GM06990 (cell line): ENCODE measurements around the gene IL1R2.

Experiments used
- DNase-seq: peaks from one replicate; pipeline ENCODE4 v3.0.0-alpha.2; 2011; ENCODE audit not compliant: insufficient read length; ENCODE audit errors: extremely low read depth
- H3K27me3 ChIP-seq: replicated peaks from 2 replicates; pipeline ENCODE4 v1.6.0; 2011; ENCODE audit warnings: low read length; ENCODE audit not compliant: control insufficient read depth, insufficient read depth
- H3K36me3 ChIP-seq: 2 replicates; pipeline ENCODE4 v1.5.1; 2011; ENCODE audit warnings: low read length; ENCODE audit not compliant: control insufficient read depth, insufficient read depth
- H3K4me3 ChIP-seq: replicated peaks from 2 replicates; pipeline ENCODE4 v1.5.1; 2011; ENCODE audit warnings: low read depth, mild to moderate bottlenecking, control low read depth, low read length
- CTCF ChIP-seq: IDR thresholded peaks from 2 replicates; pipeline ENCODE4 v1.5.1; 2011; ENCODE audit warnings: low read length, control low read depth, mild to moderate bottlenecking, inconsistent platforms; ENCODE audit not compliant: insufficient read depth, poor library complexity, severe bottlenecking

The IL1R2 gene

GRCh38 chr2:101976891-101977290 lies 14.9 kb upstream of the IL1R2 start:
- DNase-seq = no peak
- H3K36me3 ChIP-seq = no peaks in the 10 kb centered on the region
- H3K27me3 ChIP-seq = no peaks in the 10 kb centered on the region
- no peak for TF ChIP-seq CTCF
- H3K4me3 ChIP-seq = no peak overlapping the region

GRCh38 chr2:101980368-101980767 lies 11.4 kb upstream of the IL1R2 start:
- Histone ChIP-seq H3K27me3 (no peaks in the 10 kb centered on the region), H3K4me3 (no peak overlapping the region), H3K36me3 (no peaks in the 10 kb centered on the region)
- TF ChIP-seq CTCF = no peak
- no peak for DNase-seq

GRCh38 chr2:101981066-101981465 lies 10.7 kb upstream of the IL1R2 start:
- DNase-seq = no peak
- Histone ChIP-seq H3K4me3 (no peak overlapping the region), H3K36me3 (no peaks in the 10 kb centered on the region), H3K27me3 (no peaks in the 10 kb centered on the region)
- TF ChIP-seq CTCF = no peak

GRCh38 chr2:101981504-101981903 lies 10.3 kb upstream of the IL1R2 start:
- H3K27me3 ChIP-seq = no peaks in the 10 kb centered on the region

GRCh38 chr2:101982495-101983029 lies 9.2 kb upstream of the IL1R2 start:
- TF ChIP-seq CTCF = no peak
- no peak overlapping the region for H3K4me3 ChIP-seq
- H3K27me3 ChIP-seq = no peaks in the 10 kb centered on the region
- no peak for DNase-seq
- H3K36me3 ChIP-seq = no peaks in the 10 kb centered on the region

More at GRCh38 chr2:101981504-101981903, 10.3 kb upstream of the IL1R2 start:
- TF ChIP-seq CTCF = no peak
- no peak overlapping the region for H3K4me3 ChIP-seq
- DNase-seq = no peak
- H3K36me3 ChIP-seq = no peaks in the 10 kb centered on the region

- no peak for TF ChIP-seq CTCF
- DNase-seq = no peak
- Histone ChIP-seq H3K36me3 (no peaks in the 10 kb centered on the region), H3K27me3 (no peaks in the 10 kb centered on the region), H3K4me3 (no peak overlapping the region)
Observed at GRCh38 chr2:101983486-101983885, 8.3 kb upstream of the IL1R2 start.
